Measurements from ENCODE around the gene LEFTY2. TPM values are rescaled to one million over a fixed set of nuclear protein-coding genes. Genes with fewer than 3 reads are reported as not detected.
"Not testable (repeated sequence)": the region's sequence is repeated elsewhere in the genome, so short reads cannot be mapped to it uniquely, and the experiment has no call there.

Gene LEFTY2
- total RNA-seq, 1 donor from 2014 or later: not detected

DNA sequence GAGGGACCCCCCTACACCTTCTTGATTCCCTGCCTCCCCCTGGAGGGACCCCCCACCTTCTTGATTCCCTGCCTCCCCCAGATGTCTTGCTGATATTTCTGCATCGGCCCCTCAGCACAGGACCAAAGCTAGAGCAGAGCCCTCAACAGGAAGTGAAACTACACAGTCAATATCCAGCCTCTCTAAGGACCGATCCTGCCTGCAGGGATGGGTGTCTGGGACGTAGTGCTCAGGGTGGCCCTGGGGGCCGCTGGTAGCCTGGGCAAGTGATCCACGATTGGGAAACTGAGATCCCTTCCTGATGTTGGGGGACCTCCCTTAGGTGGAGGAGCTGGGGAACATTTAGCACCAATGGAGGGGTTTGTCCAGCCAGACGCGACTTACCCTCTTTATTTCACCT is 3.9 kb upstream of the LEFTY2 start:
- Mint-ChIP-seq H3K36me3 (ENCODE audit: low read depth) (no peaks in the 10 kb centered on the region), H3K4me1 (ENCODE audit: low read depth) (peaks cover 9% of the 10 kb centered on the region), H3K27me3 (ENCODE audit: insufficient read depth) (peaks cover 15% of the 10 kb centered on the region), H3K27ac (peak overlapping the region; percentile 18), H3K4me3 (no peak overlapping the region), H3K9me3 (no peaks in the 10 kb centered on the region)
- intact Hi-C loops (cut with micrococcal nuclease): no loop called here
- no peak for DNase-seq (ENCODE audit: low spot score)

DNA sequence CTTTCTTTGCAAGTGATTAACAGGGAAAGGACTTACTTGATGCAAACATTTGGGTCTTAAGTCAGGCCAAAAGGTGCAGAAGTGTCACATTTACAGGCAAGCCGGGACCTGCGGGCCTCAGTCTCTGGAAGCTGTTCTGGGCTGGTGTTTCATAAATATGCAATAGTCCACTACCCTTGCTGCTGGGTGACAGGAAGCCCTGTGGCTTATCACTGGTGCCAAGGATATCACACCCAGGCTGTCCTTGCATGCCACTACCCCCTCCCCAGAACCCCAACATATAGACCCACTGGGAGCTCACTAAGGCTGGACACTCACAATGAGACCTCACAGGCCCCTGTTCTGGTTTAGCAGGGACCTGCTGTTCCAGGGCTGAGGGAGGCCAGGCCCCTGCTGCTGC is 3.4 kb upstream of the LEFTY2 start:
- H3K9me3 Mint-ChIP-seq: no peaks in the 10 kb centered on the region

GRCh38 chr1:225943582-225943981 is 2.6 kb upstream of the LEFTY2 start:
- Mint-ChIP-seq H3K27ac (no peak overlapping the region), H3K4me1 (ENCODE audit: low read depth) (peaks cover 9% of the 10 kb centered on the region), H3K27me3 (ENCODE audit: insufficient read depth) (peaks cover 15% of the 10 kb centered on the region), H3K4me3 (no peak overlapping the region), H3K9me3 (no peaks in the 10 kb centered on the region), H3K36me3 (ENCODE audit: low read depth) (no peaks in the 10 kb centered on the region)
- intact Hi-C loops (cut with micrococcal nuclease): no loop called here
- no peak for DNase-seq (ENCODE audit: low spot score)

More for the DNA sequence above, 3.4 kb upstream of the LEFTY2 start:
- Mint-ChIP-seq H3K4me1 (ENCODE audit: low read depth) (peaks cover 9% of the 10 kb centered on the region), H3K36me3 (ENCODE audit: low read depth) (no peaks in the 10 kb centered on the region), H3K4me3 (no peak overlapping the region), H3K27me3 (ENCODE audit: insufficient read depth) (peaks cover 15% of the 10 kb centered on the region), H3K27ac (no peak overlapping the region)
- no peak for DNase-seq (ENCODE audit: low spot score)
- intact Hi-C loops (cut with micrococcal nuclease): no loop called here

DNA sequence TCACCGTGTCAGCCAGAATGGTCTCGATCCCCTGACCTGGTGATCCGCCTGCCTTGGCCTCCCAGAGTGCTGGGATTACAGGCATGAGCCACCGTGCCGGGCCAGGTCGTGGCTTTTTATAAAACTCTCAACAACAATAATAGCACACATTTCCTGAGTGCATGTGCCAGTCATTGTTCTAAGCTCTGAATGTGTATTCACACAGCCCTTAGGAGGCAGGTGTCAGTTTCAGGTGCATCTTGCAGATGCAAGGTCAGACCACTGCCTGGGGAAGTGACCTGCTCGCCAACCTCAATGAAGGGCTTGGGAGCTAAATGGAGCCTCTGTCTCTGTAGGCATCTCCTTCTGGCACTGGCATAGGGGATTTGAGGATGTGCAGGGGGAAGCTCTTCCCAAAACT is 1.6 kb upstream of the LEFTY2 start:
- DNase-seq (ENCODE audit: low spot score): no peak
- Mint-ChIP-seq H3K4me1 (ENCODE audit: low read depth) (peaks cover 9% of the 10 kb centered on the region), H3K36me3 (ENCODE audit: low read depth) (no peaks in the 10 kb centered on the region), H3K9me3 (no peaks in the 10 kb centered on the region), H3K4me3 (no peak overlapping the region), H3K27ac (no peak overlapping the region), H3K27me3 (ENCODE audit: insufficient read depth) (peaks cover 12% of the 10 kb centered on the region)
- intact Hi-C loops (cut with micrococcal nuclease): no loop called here

- Mint-ChIP-seq H3K4me1 (ENCODE audit: low read depth) (peaks cover 9% of the 10 kb centered on the region), H3K9me3 (no peaks in the 10 kb centered on the region), H3K36me3 (ENCODE audit: low read depth) (no peaks in the 10 kb centered on the region), H3K27ac (no peak overlapping the region), H3K4me3 (no peak overlapping the region), H3K27me3 (ENCODE audit: insufficient read depth) (peaks cover 9% of the 10 kb centered on the region)
- no peak for DNase-seq (ENCODE audit: low spot score)
- intact Hi-C loops (cut with micrococcal nuclease): no loop called here
Observed at GRCh38 chr1:225941942-225942222, 862 bp upstream of the LEFTY2 start.

- H3K9me3 Mint-ChIP-seq: no peaks in the 10 kb centered on the region
- H3K36me3 Mint-ChIP-seq (ENCODE audit: low read depth): no peaks in the 10 kb centered on the region
- peaks cover 9% of the 10 kb centered on the region for H3K4me1 Mint-ChIP-seq (ENCODE audit: low read depth)
- peaks cover 6% of the 10 kb centered on the region for H3K27me3 Mint-ChIP-seq (ENCODE audit: insufficient read depth)
- no peak overlapping the region for H3K4me3 Mint-ChIP-seq
- H3K27ac Mint-ChIP-seq: no peak overlapping the region
- intact Hi-C loops (cut with micrococcal nuclease): no loop called here
- no peak for DNase-seq (ENCODE audit: low spot score)
Observed at GRCh38 chr1:225940385-225941151, 452 bp downstream of the LEFTY2 start.

DNA sequence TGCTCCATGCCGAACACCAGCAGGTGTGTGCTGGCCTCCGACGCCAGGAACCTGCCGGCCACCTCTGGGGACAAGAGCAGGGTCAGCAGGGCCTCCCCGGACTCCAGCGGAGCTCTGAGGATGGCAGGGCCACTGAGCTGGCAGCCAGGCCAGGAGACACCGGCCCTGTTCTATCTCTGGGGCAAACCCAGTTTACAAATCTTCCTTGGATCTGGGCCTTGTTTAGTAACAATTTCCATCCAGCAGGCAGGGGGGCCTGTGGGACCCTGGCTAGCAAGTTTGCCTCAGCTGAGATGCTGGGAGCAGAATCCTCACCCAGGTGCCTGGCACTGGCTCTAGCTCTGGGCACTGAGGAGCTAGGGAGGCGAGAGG is 1.1 kb downstream of the LEFTY2 start:
- DNase-seq (ENCODE audit: low spot score); H3K4me1 Mint-ChIP-seq (ENCODE audit: low read depth); H3K9me3 Mint-ChIP-seq; H3K27ac Mint-ChIP-seq; H3K4me3 Mint-ChIP-seq; H3K27me3 Mint-ChIP-seq (ENCODE audit: insufficient read depth); H3K36me3 Mint-ChIP-seq (ENCODE audit: low read depth); intact Hi-C loops (cut with micrococcal nuclease): not testable (repeated sequence)

- H3K27ac Mint-ChIP-seq; H3K4me3 Mint-ChIP-seq; H3K4me1 Mint-ChIP-seq (ENCODE audit: low read depth); H3K9me3 Mint-ChIP-seq; intact Hi-C loops (cut with micrococcal nuclease); DNase-seq (ENCODE audit: low spot score); H3K27me3 Mint-ChIP-seq (ENCODE audit: insufficient read depth); H3K36me3 Mint-ChIP-seq (ENCODE audit: low read depth): not testable (repeated sequence)
Observed at GRCh38 chr1:225939097-225939938, 1.7 kb downstream of the LEFTY2 start.

GRCh38 chr1:225937048-225937968 is 3.7 kb downstream of the LEFTY2 start:
- no peak for DNase-seq (ENCODE audit: low spot score)
- Mint-ChIP-seq H3K4me3 (no peak overlapping the region), H3K27ac (no peak overlapping the region), H3K9me3 (no peaks in the 10 kb centered on the region), H3K36me3 (ENCODE audit: low read depth) (no peaks in the 10 kb centered on the region), H3K4me1 (ENCODE audit: low read depth) (no peaks in the 10 kb centered on the region), H3K27me3 (ENCODE audit: insufficient read depth) (peaks cover 5% of the 10 kb centered on the region)
- intact Hi-C loops (cut with micrococcal nuclease): no loop called here

GRCh38 chr1:225936523-225936922 is 4.5 kb downstream of the LEFTY2 start:
- H3K27ac Mint-ChIP-seq: no peak overlapping the region
- no peak for DNase-seq (ENCODE audit: low spot score)
- H3K27me3 Mint-ChIP-seq (ENCODE audit: insufficient read depth): peaks cover 3% of the 10 kb centered on the region
- no peaks in the 10 kb centered on the region for H3K36me3 Mint-ChIP-seq (ENCODE audit: low read depth)
- no peak overlapping the region for H3K4me3 Mint-ChIP-seq
- H3K9me3 Mint-ChIP-seq: no peaks in the 10 kb centered on the region
- no peaks in the 10 kb centered on the region for H3K4me1 Mint-ChIP-seq (ENCODE audit: low read depth)
- intact Hi-C loops (cut with micrococcal nuclease): no loop called here

DNA sequence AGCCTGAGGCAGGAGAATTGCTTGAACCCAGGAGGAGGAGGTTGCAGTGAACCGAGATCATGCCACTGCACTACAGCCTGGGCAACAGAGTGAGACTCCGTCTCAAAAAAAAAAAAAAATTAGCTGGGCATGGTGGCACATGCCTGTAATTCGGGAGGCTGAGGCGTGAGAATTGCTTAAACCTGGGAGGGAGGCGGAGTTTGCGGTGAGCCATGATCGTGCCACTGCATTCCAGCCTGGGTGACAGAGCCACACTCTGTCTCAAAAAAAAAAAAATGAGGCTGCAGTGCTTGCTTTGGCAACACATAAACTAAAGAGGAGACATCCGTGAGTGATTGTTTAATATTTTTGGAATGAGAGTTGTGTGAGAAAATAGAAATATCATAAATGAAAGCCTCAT is 4.9 kb downstream of the LEFTY2 start:
- H3K27ac Mint-ChIP-seq; DNase-seq (ENCODE audit: low spot score); H3K9me3 Mint-ChIP-seq; intact Hi-C loops (cut with micrococcal nuclease); H3K27me3 Mint-ChIP-seq (ENCODE audit: insufficient read depth); H3K4me1 Mint-ChIP-seq (ENCODE audit: low read depth); H3K36me3 Mint-ChIP-seq (ENCODE audit: low read depth); H3K4me3 Mint-ChIP-seq: not testable (repeated sequence)

GRCh38 chr1:225934711-225935110 is 6.3 kb downstream of the LEFTY2 start:
- intact Hi-C loops (cut with micrococcal nuclease): no loop called here

DNA sequence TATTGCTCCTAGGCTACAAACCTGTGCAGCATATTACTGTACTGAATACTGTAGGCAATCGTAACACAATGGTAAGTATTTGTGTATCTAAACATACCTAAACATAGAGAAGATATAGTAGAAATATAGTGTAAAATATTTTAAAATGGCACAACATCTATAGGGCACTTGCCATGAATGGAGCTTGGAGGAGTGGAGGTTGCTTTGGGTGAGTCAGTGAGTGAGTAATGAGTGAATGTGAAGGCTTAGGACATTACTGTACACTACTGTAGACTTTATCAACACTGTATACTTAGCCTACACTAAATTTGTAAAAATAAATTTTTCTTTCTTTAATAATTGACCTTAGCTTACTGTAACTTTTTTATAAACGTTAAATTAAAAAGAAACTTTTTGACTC is 7.9 kb downstream of the LEFTY2 start:
- Mint-ChIP-seq H3K36me3 (ENCODE audit: low read depth) (no peaks in the 10 kb centered on the region), H3K27ac (no peak overlapping the region), H3K4me3 (no peak overlapping the region), H3K9me3 (no peaks in the 10 kb centered on the region), H3K27me3 (ENCODE audit: insufficient read depth) (no peaks in the 10 kb centered on the region), H3K4me1 (ENCODE audit: low read depth) (peaks cover 6% of the 10 kb centered on the region)
- no peak for DNase-seq (ENCODE audit: low spot score)
- intact Hi-C loops (cut with micrococcal nuclease): no loop called here

More at GRCh38 chr1:225934711-225935110, 6.3 kb downstream of the LEFTY2 start:
- no peak for DNase-seq (ENCODE audit: low spot score)
- no peaks in the 10 kb centered on the region for H3K4me1 Mint-ChIP-seq (ENCODE audit: low read depth)
- no peaks in the 10 kb centered on the region for H3K27me3 Mint-ChIP-seq (ENCODE audit: insufficient read depth)
- H3K36me3 Mint-ChIP-seq (ENCODE audit: low read depth): no peaks in the 10 kb centered on the region
- H3K9me3 Mint-ChIP-seq: no peaks in the 10 kb centered on the region
- H3K4me3 Mint-ChIP-seq: no peak overlapping the region
- no peak overlapping the region for H3K27ac Mint-ChIP-seq

Measured in activated T-helper 1 cell treated with anti-CD3 and anti-CD28 coated beads, Interleukin-12 subunit alpha, Interleukin-12 subunit beta, Interleukin-2, Interleukin-4 antibody, amounts not matched to agents 30 ng/mL and 10 ng/mL and 1 ng/mL, durations not matched to agents 14 hours and 24 hours and 36 hours (primary cell).